ENCODE results near the gene PCSK7. TPM values are rescaled to one million over a fixed set of nuclear protein-coding genes. Genes with fewer than 3 reads are reported as not detected.
"Not testable (repeated sequence)": the region's sequence is repeated elsewhere in the genome, so short reads cannot be mapped to it uniquely, and the experiment has no call there.

PCSK7 gene
- total and polyA plus RNA-seq, 12 donors = 22.6 to 54.4 (median 42.2) TPM

DNA sequence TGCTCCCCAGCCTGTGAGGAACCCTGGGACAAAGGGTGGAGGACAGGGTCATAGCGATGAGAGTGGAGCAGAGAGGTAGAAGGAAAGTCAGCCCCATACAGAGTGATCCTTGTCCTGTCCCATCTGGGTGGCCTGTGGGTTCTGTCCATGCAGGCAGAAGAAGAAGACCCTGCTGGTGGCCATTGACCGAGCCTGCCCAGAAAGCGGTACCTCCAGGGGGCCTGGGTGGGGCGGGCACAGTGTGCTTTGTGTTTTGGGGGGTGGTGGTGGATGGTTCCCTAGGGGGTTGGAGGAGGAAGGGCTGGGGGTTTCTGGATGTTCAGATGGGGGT, 45.5 kb downstream of the PCSK7 start:
- no peak for TF ChIP-seq POLR2A (IDR thresholded peaks at IDR 0.05)
- TF ChIP-seq, protein P1, sequence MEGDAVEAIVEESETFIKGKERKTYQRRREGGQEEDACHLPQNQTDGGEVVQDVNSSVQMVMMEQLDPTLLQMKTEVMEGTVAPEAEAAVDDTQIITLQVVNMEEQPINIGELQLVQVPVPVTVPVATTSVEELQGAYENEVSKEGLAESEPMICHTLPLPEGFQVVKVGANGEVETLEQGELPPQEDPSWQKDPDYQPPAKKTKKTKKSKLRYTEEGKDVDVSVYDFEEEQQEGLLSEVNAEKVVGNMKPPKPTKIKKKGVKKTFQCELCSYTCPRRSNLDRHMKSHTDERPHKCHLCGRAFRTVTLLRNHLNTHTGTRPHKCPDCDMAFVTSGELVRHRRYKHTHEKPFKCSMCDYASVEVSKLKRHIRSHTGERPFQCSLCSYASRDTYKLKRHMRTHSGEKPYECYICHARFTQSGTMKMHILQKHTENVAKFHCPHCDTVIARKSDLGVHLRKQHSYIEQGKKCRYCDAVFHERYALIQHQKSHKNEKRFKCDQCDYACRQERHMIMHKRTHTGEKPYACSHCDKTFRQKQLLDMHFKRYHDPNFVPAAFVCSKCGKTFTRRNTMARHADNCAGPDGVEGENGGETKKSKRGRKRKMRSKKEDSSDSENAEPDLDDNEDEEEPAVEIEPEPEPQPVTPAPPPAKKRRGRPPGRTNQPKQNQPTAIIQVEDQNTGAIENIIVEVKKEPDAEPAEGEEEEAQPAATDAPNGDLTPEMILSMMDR (IDR thresholded peaks at IDR 0.05) = no peak
- DNase-seq = peak in 1 of 7 donors; percentile 13
- peaks cover 0 to 72% of the 10 kb centered on the region in 2 donors for H3K36me3 ChIP-seq (replicated peaks in 1 of 2)
- no peaks in the 10 kb centered on the region for H3K9me3 ChIP-seq (replicated peaks in 1 of 3)
- WGBS, 4 donors = 89 to 97% (median 95%) methylated on average over 4 of the region's 4 CpGs
- H3K27ac ChIP-seq = peak overlapping the region in 2 of 5 donors; percentile 16 to 45
- H3K4me3 ChIP-seq = no peak overlapping the region
- intact Hi-C loops (cut with DNase I) = no loop called here
- no peaks in the 10 kb centered on the region for H3K27me3 ChIP-seq
- peaks cover 0 to 2% of the 10 kb centered on the region in 2 donors for H3K4me1 ChIP-seq (replicated peaks in 1 of 2)

DNA sequence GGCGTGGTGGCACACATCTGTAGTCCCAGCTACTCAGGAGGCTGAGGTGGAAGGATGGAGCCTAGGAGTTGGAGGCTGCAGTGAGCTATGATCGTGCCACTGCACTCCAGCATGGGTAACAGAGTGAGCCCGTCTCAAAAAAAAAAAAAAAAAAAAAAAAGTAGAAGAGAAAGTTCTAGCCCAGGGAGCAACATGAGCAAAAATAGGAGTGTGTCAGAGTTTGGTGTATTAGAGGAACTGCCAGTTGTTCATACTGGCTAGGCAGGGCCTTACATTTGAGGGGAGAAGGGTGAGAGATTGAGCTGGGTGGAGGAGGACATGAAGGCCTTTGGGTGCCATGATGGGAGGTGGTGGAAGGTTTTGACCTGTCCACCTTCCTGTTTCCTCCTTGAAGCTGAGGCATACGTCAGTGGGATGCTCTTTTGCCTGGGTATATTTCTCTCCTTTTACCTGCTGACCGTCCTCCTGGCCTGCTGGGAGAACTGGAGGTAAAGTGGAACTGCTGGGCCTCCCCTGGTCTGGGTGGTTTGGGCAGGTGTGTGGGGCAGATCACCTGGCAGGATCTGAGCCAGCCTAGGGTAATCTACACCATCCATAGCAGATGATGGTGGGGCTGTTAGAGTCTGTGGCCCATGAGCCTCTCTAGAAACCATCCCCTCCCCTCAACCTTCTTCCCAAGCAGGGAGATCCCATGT, 46.0 kb downstream of the PCSK7 start:
- Histone ChIP-seq H3K4me1 (replicated peaks in 1 of 2) (peaks cover 3 to 7% of the 10 kb centered on the region in 2 donors), H3K36me3 (replicated peaks in 1 of 2) (peaks cover 0 to 67% of the 10 kb centered on the region in 2 donors), H3K27ac (peak overlapping the region in 2 of 5 donors; percentile 16 to 45), H3K4me3 (no peak overlapping the region), H3K27me3 (no peaks in the 10 kb centered on the region), H3K9me3 (replicated peaks in 1 of 3) (no peaks in the 10 kb centered on the region)
- TF ChIP-seq POLR2A (IDR thresholded peaks at IDR 0.05) = no peak
- TF ChIP-seq, protein P1 (IDR thresholded peaks at IDR 0.05) = no peak
- DNase-seq = no peak
- intact Hi-C loops (cut with DNase I) = loop anchor here in 1 of 2 donors (2.0 kb wide), 1 partner anchor 41 kb away; no protein-coding TSS in a partner anchor
- WGBS, 4 donors = 77 to 87% (median 82%) methylated on average over 5 of the region's 5 CpGs

DNA sequence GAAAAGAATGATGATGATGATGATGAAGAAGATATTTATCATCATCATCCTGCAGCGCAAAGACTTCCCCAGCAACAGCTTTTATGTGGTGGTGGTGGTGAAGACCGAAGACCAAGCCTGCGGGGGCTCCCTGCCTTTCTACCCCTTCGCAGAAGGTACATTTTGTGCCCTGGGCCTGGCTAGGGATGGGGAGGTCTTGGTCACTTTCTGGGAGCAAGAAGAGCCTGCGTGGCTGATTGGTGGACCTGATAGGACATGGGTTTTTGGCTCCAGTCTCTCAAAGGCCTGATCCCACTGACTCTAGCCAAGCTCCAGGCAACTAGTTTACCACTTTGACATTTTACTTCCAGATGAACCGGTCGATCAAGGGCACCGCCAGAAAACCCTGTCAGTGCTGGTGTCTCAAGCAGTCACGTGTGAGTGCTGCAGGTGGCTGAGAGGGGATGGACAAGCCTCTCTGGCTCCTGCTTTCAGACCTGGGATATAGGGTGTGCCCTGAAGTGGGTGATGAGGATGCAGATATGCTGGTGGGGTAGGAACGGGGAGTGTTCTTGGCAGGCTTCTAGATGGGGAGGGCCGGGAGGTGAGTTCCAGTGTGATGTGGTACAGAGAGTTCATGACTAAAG, 48.0 kb downstream of the PCSK7 start:
- H3K27ac ChIP-seq = no peak overlapping the region
- H3K27me3 ChIP-seq = no peaks in the 10 kb centered on the region
- H3K4me3 ChIP-seq = no peak overlapping the region
- DNase-seq = peak in 4 of 7 donors; percentile 9 to 46 (median 11)
- no peak for TF ChIP-seq POLR2A (IDR thresholded peaks at IDR 0.05)
- TF ChIP-seq, protein P1 (IDR thresholded peaks at IDR 0.05) = no peak
- peaks cover 20 to 21% of the 10 kb centered on the region in 2 donors for H3K4me1 ChIP-seq (replicated peaks in 1 of 2)
- peaks cover 0 to 47% of the 10 kb centered on the region in 2 donors for H3K36me3 ChIP-seq (replicated peaks in 1 of 2)
- WGBS, 4 donors = 88 to 96% (median 92%) methylated on average over 7 to 11 of the region's 11 CpGs
- H3K9me3 ChIP-seq (replicated peaks in 1 of 3) = no peaks in the 10 kb centered on the region
- intact Hi-C loops (cut with DNase I) = loop anchor here (2.0 kb wide), 1 partner anchor 43 kb away; no protein-coding TSS in a partner anchor

DNA sequence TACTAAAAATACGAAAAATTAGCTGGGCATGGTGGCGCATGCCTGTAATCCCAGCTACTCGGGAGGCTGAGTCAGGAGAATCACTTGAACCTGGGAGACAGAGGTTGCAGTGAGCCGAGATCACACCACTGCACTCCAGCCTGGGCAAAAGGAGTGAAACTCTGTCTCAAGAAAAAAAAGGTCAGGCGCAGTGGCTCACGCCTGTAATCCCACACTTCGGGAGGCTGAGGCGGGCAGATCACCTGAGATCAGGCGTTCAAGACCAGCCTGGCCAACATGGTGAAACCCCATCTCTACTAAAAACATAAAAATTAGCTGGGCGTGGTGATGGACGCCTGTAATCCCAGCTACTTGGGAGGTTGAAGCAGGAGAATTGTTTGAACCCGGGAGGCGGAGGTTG, 48.7 kb downstream of the PCSK7 start:
- WGBS, 4 donors = 87 to 95% (median 95%) methylated on average over 13 of the region's 13 CpGs
- H3K27me3 ChIP-seq; H3K9me3 ChIP-seq (replicated peaks in 1 of 3); H3K4me3 ChIP-seq; H3K27ac ChIP-seq: not testable (repeated sequence)
- peaks cover 0 to 40% of the 10 kb centered on the region in 2 donors for H3K36me3 ChIP-seq (replicated peaks in 1 of 2)
- intact Hi-C loops (cut with DNase I) = loop anchor here in 1 of 2 donors (2.0 kb wide), 1 partner anchor 44 kb away; no protein-coding TSS in a partner anchor
- peaks cover 21 to 24% of the 10 kb centered on the region in 2 donors for H3K4me1 ChIP-seq (replicated peaks in 1 of 2)
- peak in 1 of 7 donors; percentile 12 for DNase-seq

Data from adrenal gland (tissue), 12 donors.